Measurements from ENCODE around the gene NELFE. TPM values are rescaled to one million over a fixed set of nuclear protein-coding genes. Genes with fewer than 3 reads are reported as not detected.

Gene NELFE
- total and polyA plus RNA-seq, 2 of the 13 experiments (the other 11 are each of a cell fraction or from before 2014, with no cell fraction given), result 51.3 to 69.8 TPM

GRCh38 chr6:31972709-31973350 is 14.1 kb upstream of the NELFE start (continued):
- TF ChIP-seq ZNF709 (CRISPR knock-in tag; IDR thresholded peaks at IDR 0.05), result peak; percentile 9; the same call in 1 of the 2 replicates
- no peak for TF ChIP-seq ZSCAN30 (CRISPR knock-in tag; IDR thresholded peaks at IDR 0.05)
- no peak for TF ChIP-seq ATF2 (CRISPR knock-in tag; IDR thresholded peaks at IDR 0.05)
- TF ChIP-seq ZNF672 (CRISPR knock-in tag; IDR thresholded peaks at IDR 0.05), result no peak
- TF ChIP-seq ZBTB10 (CRISPR knock-in tag; IDR thresholded peaks at IDR 0.05; ENCODE audit: borderline replicate concordance), result no peak
- no peak for TF ChIP-seq ZNF124 (CRISPR knock-in tag; IDR thresholded peaks at IDR 0.05)
- no peak for TF ChIP-seq ARNT2 (CRISPR knock-in tag; IDR thresholded peaks at IDR 0.05; ENCODE audit: low read depth)
- TF ChIP-seq ZNF318 (CRISPR knock-in tag; IDR thresholded peaks at IDR 0.05), result peak; percentile 30; the same call in 1 of the 2 replicates
- TF ChIP-seq JARID2 (CRISPR knock-in tag; IDR thresholded peaks at IDR 0.05; ENCODE audit: insufficient replicate concordance), result no peak
- TF ChIP-seq GMEB1 (CRISPR knock-in tag; IDR thresholded peaks at IDR 0.05; ENCODE audit: borderline replicate concordance), result no peak
- TF ChIP-seq ZBTB34 (CRISPR knock-in tag; IDR thresholded peaks at IDR 0.05), result no peak
- no peak for TF ChIP-seq HMG20A (CRISPR knock-in tag; IDR thresholded peaks at IDR 0.05; ENCODE audit: borderline replicate concordance)
- TF ChIP-seq ZNF160 (CRISPR knock-in tag; IDR thresholded peaks at IDR 0.05), result peak; percentile 86; the same call in 1 of the 2 replicates
